ENCODE results near the gene BICC1. TPM values are rescaled to one million over a fixed set of nuclear protein-coding genes. Genes with fewer than 3 reads are reported as not detected.

The BICC1 gene
- total RNA-seq, 1 experiment from 2014 or later, result 118 TPM

GRCh38 chr10:58579011-58579655, 66.5 kb downstream of the BICC1 start:
- Mint-ChIP-seq H3K27ac (ENCODE audit: unreplicated experiment) (no peak overlapping the region), H3K36me3 (ENCODE audit: insufficient read depth, unreplicated experiment) (peaks cover 41% of the 10 kb centered on the region), H3K4me1 (ENCODE audit: low read depth, unreplicated experiment) (peaks cover 46% of the 10 kb centered on the region), H3K9me3 (ENCODE audit: unreplicated experiment) (peaks cover 29% of the 10 kb centered on the region), H3K4me3 (ENCODE audit: unreplicated experiment) (no peak overlapping the region), H3K27me3 (ENCODE audit: insufficient read depth, unreplicated experiment) (no peaks in the 10 kb centered on the region)
- intact Hi-C loops (cut with micrococcal nuclease; ENCODE audit: unreplicated experiment), result no loop called here
- Histone ChIP-seq H3K36me3 (ENCODE audit: control insufficient read depth, insufficient read depth, low read length) (no peaks in the 10 kb centered on the region), H3K4me3 (ENCODE audit: low read depth, low read length) (no peak overlapping the region), H3K4me1 (peaks cover 32% of the 10 kb centered on the region), H3K9me3 (peaks cover 12% of the 10 kb centered on the region), H3K27me3 (replicated peaks; ENCODE audit: control insufficient read depth, insufficient read depth, low read length) (no peaks in the 10 kb centered on the region)
- no peak for TF ChIP-seq CTCF (IDR thresholded peaks at IDR 0.05; ENCODE audit: insufficient read depth in 1 of 2, low read depth in 1 of 2, low read length in 1 of 2, severe bottlenecking in 1 of 2, unreplicated experiment in 1 of 2)
- ChIA-PET POLR2A (no interaction called here), CTCF (interaction anchor here (0.7 kb wide), 1 partner anchor 305 kb away, joined by 3 read pairs; no protein-coding TSS in a partner anchor)
- BruUV-seq (replicated peaks), result no TSS peak
- DNase-seq, result peak; percentile 42 to 46

GRCh38 chr10:58582045-58582444, 69.4 kb downstream of the BICC1 start:
- intact Hi-C loops (cut with micrococcal nuclease; ENCODE audit: unreplicated experiment), result no loop called here
- Histone ChIP-seq H3K27me3 (replicated peaks; ENCODE audit: control insufficient read depth, insufficient read depth, low read length) (no peaks in the 10 kb centered on the region), H3K9me3 (peaks cover 12% of the 10 kb centered on the region), H3K4me1 (peaks cover 30% of the 10 kb centered on the region), H3K4me3 (ENCODE audit: low read depth, low read length) (no peak overlapping the region), H3K36me3 (ENCODE audit: control insufficient read depth, insufficient read depth, low read length) (no peaks in the 10 kb centered on the region)
- TF ChIP-seq CTCF (IDR thresholded peaks at IDR 0.05; ENCODE audit: insufficient read depth in 1 of 2, low read depth in 1 of 2, low read length in 1 of 2, severe bottlenecking in 1 of 2, unreplicated experiment in 1 of 2), result no peak
- no TSS peak for BruUV-seq (replicated peaks)
- POLR2A ChIA-PET, result no interaction called here
- H3K4me1 Mint-ChIP-seq (ENCODE audit: low read depth, unreplicated experiment), result peaks cover 41% of the 10 kb centered on the region
- CTCF ChIA-PET, result interaction anchor here (1.0 kb wide), 1 partner anchor 51 kb away, joined by 5 read pairs; no protein-coding TSS in a partner anchor
- peaks cover 42% of the 10 kb centered on the region for H3K36me3 Mint-ChIP-seq (ENCODE audit: insufficient read depth, unreplicated experiment)
- H3K4me3 Mint-ChIP-seq (ENCODE audit: unreplicated experiment), result no peak overlapping the region
- H3K27ac Mint-ChIP-seq (ENCODE audit: unreplicated experiment), result no peak overlapping the region
- no peaks in the 10 kb centered on the region for H3K27me3 Mint-ChIP-seq (ENCODE audit: insufficient read depth, unreplicated experiment)
- DNase-seq, result no peak
- H3K9me3 Mint-ChIP-seq (ENCODE audit: unreplicated experiment), result peaks cover 35% of the 10 kb centered on the region

GRCh38 chr10:58585435-58585834, 72.8 kb downstream of the BICC1 start:
- peaks cover 12% of the 10 kb centered on the region for H3K9me3 ChIP-seq
- BruUV-seq (replicated peaks), result no TSS peak
- H3K27me3 ChIP-seq (replicated peaks; ENCODE audit: control insufficient read depth, insufficient read depth, low read length), result no peaks in the 10 kb centered on the region
- H3K27ac Mint-ChIP-seq (ENCODE audit: unreplicated experiment), result no peak overlapping the region
- DNase-seq, result no peak
- H3K4me1 ChIP-seq, result peaks cover 12% of the 10 kb centered on the region
- no peaks in the 10 kb centered on the region for H3K27me3 Mint-ChIP-seq (ENCODE audit: insufficient read depth, unreplicated experiment)
- peaks cover 28% of the 10 kb centered on the region for H3K4me1 Mint-ChIP-seq (ENCODE audit: low read depth, unreplicated experiment)
- POLR2A ChIA-PET, result no interaction called here
- intact Hi-C loops (cut with micrococcal nuclease; ENCODE audit: unreplicated experiment), result loop anchor here (2.0 kb wide), 1 partner anchor 15 kb away; no protein-coding TSS in a partner anchor
- no peak overlapping the region for H3K4me3 ChIP-seq (ENCODE audit: low read depth, low read length)
- TF ChIP-seq CTCF (IDR thresholded peaks at IDR 0.05; ENCODE audit: insufficient read depth in 1 of 2, low read depth in 1 of 2, low read length in 1 of 2, severe bottlenecking in 1 of 2, unreplicated experiment in 1 of 2), result no peak
- peaks cover 3% of the 10 kb centered on the region; the same call in 1 of the 2 replicates for H3K36me3 ChIP-seq (ENCODE audit: control insufficient read depth, insufficient read depth, low read length)
- peaks cover 35% of the 10 kb centered on the region for H3K9me3 Mint-ChIP-seq (ENCODE audit: unreplicated experiment)
- CTCF ChIA-PET, result no interaction called here
- H3K4me3 Mint-ChIP-seq (ENCODE audit: unreplicated experiment), result no peak overlapping the region
- peaks cover 51% of the 10 kb centered on the region for H3K36me3 Mint-ChIP-seq (ENCODE audit: insufficient read depth, unreplicated experiment)
